Measurements from ENCODE around the gene SUN3.

SUN3 gene

DNA sequence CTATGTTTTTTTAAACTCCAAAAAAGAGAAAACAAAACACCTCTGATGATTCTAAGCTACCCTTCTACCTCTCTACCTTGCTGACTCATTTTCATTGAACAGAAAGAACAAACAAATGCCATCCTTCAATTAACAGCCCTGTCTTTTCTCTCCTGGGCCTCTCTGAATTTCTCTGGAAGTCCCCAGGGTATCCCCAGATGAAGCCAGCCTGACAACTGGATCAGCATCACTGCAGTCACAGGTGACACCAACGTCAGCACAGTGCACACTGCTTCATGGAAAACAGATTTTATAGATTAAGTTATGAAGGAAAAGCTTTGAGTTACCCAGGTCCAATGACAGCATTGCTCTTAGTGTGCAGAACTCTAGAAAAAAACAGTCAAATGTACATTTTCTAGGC is 55.2 kb downstream of the SUN3 start:
- DNase-seq = no peak

DNA sequence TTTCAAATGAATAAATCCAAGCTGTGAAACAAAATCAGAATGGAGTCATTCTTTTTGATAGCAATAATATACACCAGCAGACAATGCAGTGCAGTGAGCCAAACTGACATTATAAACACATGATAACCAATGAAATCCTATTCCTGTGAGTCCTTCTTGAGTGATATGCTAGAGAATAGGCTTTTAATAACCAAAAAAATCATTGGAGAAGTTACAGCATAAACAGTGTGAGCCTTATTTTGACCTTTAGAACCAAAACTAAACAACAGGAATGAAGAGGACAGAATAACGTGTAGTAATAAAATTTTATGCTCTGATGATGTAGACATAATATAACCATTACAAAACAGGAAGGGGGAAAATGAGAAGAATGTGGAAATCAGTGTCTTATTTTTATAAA is 58.1 kb downstream of the SUN3 start:
- DNase-seq = no peak

DNA sequence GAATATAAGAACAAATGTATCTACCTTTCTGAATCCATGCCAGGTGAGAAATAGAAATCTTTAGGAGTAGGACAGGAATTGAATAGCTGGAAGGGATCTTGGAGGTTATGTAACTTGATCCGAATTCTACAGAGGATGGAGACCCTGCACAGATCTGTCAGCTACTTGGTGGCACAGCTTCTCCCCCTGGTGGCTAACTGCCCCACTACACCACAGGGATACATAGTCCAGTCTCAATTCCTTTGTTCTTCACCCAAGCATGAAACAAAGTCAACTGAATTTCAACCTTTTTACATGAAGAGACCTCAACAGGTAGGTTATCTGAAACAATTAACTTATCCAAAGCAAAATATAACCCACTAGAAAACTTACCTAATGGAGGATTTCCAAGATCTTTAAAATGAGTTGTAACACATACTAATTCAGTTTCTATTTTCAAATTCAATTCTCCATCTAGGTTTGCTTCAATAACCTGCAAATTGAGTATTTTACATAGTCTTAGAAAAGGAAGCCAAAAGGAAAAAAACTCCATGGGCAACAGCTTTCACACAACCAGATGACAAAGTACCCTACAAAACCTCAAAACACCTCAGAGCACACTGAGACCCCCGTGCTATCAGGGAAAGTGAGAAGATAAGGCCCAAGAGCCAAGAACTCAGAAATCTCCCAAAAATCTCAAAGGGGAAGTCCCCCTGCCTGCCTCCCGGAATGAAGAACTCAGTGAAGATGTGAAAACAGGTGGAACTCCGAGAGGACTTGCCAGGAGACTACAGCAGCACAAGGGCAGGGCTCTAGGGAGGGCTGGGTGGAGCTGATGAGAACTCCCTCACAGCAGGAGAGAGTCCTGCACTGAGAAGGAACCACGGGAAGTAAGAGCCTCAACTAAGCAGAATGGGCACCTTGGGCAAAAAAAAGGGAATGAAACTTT is 59.8 kb downstream of the SUN3 start:
- no peak for DNase-seq

DNA sequence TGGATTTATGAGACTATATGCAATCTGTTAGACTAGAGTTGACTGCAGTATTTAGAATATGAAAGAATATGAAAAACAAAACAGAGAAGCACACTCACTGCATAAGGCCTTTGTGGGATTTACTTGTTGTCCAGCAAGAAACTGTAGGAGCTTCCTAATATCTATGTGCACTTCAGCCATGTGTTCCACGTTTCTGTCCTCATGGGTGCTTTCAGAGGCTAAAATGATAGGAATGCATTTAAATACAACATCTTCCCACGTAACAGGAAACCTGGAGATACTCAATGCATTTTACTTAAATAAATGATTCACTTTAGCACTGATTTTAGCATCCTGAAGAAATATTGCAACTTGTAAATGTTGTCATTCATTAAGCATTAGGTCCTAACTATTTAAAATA is 61.2 kb downstream of the SUN3 start:
- no peak for DNase-seq

DNA sequence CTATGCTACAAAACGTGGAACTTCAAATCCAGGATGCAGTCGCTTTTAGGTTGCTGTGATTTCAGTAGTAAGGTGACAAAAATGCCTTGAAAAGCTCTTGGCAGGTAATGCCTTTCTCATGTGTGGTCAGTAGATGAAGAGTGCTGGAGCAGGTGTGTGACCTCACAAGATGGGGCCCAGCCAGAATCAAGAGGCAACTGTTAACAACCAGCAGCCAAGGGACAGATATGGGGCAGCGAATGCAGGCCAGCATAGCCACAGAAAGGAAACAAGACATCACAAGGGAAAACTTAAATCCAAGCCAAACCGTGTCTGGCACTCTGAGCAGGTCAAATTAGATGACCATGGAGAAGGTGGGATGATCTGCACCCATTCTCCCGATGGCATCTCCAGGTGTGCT is 61.8 kb downstream of the SUN3 start:
- DNase-seq = no peak

DNA sequence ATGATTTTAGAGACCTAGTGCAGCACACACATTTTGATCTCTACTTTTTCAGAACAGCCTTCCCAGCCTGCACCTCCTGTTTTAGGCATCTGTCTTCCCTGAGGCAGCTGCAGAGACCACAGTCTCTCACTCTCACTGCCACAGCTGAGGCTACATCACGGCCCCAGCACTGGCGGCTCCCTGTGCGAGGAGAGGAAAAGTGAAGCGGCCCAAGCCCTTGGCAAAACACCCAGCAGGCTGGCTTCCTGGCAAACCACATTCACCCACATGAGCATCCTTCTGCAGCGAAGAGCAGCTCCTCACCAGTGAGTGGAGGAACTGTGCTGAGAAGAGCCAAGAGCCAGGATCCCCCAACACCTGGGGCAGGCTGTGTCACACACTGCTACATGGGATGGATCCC is 63.5 kb downstream of the SUN3 start:
- no peak for DNase-seq

DNA sequence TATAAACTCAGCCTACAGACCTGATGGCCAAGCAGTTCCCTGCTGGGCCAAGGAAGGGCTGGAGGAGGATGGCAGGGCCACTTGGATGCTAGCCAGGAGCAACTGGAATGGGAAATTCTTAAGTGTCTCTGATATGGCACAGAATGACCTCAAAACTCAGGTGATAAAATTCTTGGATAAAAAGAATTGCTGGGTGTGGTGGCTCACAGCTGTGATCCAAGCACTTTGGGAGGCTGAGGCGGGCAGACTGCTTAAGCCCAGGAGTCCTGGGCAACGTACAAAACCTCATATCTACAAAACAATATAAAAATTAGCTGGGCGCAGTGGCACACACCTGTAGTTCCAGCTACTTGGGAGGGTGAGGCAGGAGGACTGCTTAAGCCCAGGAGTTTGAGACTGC is 66.6 kb downstream of the SUN3 start:
- DNase-seq = no peak

DNA sequence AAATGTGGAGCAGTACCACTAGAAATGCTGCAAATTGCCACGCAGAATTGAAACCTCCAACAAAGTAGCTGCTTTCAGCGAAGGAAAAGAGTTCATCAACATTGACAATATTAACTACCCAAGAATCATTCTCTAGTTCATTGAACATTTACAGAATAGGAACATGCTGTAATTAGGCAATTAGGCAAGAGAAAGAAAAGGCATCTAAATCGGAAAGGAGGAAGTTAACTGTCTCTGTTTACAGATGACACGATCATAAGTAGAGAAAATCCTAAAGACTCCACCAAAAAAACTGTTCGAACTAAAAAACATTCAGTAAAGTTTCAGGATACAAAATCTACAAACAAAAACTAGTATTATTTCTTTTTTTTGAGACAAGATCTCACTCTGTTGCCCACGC is 71.8 kb downstream of the SUN3 start:
- no peak for DNase-seq

DNA sequence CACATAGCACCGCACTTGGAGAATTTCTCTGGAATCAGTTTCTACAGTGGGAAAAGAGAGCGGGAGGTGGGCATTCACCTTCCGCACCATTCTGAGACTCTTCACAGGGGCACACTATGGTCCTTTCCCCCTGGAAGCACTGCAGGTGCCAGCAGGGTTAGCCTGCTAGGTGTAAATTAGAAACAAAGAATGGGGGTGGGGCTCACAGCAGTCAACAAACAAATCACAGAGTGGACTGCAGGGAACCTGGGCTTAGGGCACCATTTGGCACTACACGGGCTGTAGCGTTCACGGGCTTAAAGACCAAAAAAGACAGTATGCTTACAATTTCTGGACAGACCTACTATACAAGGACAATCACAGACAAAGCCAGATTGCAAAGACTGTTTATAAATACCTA is 72.7 kb downstream of the SUN3 start:
- no peak for DNase-seq

DNA sequence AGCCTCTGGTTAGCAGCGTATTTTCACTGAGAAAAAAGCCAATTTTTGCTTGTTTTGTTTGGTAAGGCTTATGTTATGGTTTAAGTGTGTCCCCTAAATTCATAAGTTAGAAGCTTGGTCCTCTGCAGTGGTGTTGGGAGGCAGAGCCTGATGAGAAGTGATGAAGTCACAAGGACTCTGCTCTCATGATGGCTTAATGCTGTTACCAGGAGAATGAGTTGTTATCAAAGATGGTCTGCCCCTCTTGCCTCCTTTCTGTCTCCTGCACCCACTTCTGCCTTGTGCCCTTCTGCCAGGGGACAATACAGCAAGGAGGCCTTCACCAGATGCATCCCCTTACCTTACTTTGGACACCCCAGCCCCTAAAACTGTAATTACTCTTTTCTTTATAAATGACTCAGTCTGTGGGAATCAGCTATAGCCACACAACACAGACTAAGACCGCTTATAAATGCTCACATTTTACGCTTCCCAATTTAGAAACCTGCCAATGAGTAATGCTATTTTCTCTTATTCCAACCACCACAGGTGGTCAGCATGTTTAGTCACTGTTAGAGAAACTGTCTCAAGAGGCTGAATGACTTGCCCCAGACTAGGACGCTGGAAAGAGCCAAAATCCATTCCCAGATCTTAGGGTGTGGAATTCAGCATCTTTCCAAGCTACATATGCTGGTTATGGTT is 74.5 kb downstream of the SUN3 start:
- no peak for DNase-seq

DNA sequence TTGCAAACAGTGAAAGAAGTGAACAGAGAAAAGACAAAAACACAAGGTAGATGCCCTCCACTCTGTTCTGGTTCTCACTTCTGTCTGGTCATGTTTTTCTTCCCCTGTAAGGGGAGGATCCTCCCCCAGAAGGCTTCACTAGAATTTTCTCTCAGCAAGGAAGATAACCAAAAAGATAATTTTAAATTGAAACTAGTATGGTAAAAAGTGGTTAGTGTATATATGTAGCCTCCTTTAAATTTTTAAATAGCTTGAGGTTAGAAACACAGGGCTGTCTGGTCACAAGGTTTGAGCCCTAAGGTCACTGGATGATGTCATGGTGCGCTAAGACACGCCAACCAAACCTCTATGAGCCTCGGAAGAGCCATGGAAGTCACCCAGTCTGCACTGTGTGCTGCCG is 75.1 kb downstream of the SUN3 start:
- DNase-seq = no peak

DNA sequence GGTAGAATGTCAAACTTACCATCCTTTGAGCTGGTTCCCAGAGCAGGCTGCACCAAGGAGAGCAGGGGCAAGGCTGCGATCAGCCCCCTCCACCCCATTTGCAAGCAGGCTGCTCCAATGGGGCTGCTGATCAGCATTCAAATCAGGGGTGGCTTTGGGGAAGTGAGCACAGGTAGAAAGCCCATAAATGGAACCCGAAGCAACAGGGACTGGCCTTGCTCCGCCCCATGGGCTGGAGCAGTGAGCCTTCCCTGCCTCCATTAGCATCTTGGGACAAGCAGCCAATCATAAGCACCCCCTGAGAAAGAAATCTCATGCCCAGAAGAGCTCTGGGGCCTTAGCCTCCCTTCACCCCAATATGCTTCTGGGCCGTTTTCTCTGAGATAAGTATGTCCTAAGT is 76.7 kb downstream of the SUN3 start:
- no peak for DNase-seq

DNA sequence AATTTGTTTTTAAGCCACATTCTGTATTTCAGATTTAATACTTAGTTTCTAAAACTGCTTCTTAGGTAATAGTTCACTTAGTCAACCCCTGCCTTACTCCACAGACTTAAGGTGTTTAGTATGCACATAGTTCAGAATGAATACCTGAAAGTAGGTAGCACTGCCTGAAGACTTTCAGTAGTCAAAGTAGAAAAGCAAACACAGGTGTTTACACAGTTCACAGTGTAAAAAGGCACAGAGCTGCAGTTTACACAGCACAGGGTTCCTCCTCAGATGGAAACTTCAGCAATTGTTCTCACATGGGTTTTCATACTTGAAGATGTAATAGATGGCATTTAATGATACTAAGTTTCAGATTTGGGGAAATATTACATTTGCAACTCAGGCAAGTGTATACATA is 77.5 kb downstream of the SUN3 start:
- no peak for DNase-seq

DNA sequence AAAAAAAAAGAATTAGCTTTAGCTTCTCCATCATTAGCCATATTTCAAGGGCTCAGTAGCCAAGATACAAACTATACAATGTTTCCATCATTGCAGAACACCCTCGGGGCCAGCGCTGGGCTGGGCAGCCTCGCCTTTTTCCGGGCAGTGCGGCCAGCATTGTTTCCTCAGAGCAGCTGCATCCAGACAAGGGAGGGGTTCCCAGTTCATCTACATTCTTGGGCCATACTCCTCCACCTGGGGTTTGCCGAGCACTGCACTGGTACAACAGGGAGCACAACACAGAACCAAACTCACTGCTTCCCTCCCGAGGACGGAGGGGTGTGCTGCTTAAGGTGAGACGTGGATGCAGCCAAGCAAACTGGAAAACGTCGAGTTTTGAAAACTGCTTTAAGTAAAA is 78.2 kb downstream of the SUN3 start:
- no peak for DNase-seq

DNA sequence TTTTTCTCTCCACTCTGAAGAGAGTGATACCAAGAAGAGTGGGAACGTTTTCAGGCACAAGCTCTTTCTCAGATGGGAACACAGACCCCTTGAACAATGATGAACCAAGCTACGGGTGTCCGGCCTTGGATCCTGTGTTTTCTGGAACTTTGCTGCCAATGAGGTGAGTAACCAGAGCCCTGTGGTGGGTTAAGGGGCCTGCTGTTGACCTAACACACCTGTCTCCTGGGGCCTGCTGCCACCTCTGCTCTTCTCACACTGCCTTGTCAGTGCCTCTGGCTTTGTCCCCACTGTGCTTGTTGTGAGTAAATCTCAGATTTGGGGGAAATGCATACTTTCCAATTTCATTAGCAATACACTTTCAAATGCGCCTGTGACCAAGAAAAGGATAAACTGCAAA is 79.2 kb downstream of the SUN3 start:
- DNase-seq = no peak

DNA sequence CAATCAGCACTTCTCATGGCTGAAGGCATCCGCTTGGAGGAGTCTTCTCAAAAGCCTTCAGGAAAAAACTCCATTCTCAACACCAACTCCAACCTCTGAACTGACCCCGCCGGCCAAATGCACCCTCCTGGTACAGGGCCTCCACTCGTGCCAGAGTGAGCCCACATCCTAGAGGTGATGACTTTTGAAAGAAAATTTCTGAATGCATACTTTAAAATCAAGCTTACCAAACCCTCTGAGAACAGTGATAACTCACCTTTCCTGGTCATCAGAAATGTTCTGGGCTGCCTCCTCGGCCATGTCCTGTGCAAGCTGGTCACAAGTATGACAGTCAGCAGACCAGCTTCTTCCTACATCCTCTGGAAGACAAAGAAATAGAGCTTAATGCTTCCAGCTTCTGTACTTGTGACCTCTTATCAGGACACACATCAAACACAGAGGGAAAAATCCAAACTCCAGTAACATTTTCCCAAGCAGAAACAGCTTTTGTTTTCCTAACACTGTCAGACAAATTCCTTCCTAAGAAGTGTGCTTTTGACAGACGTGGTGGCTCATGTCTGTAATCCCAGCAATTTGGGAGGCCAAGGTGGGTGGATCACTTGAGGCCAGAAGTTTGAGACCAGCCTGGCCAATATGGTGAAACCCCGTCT is 80.6 kb downstream of the SUN3 start, which contains the start of gene PKD1L1:
PKD1L1 (minus strand) TSS at position 326 of the 650 bp plus-strand sequence; CDS start at position 300, 26 bp downstream.
- no peak for DNase-seq

DNA sequence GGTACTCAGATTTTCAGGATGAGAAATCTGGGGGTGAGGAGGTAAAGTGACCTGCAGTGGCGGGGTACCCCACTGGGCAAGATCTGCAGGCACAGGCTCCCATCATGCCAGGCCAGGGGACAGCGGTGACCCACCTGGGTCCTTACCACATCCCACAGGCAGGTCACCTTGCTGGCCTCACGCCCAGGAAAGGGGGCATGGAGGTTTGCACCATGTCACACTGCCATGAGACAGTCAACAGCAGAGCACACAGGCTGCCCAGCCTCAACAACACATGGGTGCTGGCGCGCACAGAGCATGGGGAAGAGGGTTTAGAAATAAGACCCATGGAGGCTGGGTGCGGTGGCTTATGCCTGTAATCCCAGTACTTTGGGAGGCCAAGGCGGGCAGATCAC is 81.6 kb downstream of the SUN3 start:
- no peak for DNase-seq

DNA sequence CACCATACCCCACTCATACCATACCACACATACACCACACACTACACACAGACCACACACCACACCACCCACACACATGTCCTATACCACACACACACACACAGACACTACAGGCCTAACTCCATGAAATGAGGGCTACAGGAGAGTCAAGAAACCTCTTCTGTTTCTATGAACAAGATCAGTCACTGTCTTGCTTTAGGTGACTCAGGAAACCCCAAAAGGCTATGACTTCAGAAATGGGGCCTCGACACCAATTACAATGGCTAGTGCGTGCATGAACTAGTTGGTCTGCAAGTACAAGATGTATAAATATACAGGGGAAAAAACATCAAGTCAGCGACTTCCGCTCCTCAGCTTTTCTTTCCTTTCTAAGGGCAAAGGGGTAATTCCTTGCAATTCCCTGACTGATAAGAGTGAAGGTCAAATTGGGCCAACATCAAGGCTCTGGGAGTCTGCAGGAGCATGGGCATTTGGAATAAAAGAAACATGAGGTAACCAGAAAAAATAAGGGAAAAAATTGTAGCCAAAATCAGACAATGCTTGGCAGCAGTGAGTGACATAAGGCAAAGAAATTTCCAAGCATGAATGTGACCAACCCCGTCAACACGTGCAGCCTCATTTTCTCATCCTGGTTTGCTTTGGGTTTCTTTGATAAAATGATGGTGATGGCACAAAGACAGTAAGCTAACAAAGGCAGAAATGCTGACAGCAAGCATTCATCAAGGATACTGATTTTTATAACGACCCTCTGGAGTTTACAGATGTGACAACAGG is 82.1 kb downstream of the SUN3 start:
- DNase-seq = no peak

DNA sequence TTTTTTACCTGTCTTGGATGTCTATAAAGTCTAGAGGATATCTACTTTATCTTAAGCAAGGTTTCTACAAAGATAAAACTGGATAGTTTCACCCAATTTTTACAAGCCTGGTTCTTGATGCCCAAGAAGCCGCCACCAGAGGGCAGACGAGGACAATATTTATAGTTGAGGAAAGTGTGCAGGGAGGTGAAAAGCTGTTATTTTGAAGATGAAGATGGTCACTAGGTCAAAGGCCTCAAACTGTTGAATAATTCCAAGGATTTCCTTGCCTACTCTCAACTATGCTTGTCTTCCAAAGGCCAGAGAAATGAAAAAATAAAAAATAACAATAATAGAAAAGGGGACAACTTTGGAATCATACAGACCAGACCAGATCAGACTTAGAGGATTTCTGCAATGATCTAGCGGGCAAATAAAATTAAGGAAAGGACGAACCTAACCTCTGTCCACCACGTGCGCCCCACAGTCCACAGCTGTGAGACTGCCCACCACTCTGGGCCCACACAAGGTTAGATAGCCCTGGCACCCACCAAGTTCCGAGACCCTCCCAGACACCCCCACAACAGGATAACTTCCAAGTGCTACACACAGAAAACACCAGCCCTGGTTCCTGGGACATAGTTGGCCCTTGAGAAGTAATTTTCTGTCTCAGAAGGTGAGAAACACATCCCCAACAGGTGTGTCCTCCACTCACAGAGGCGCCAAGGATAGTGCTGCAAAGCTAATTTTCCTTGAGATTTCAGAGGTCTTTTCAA is 83.5 kb downstream of the SUN3 start:
- no peak for DNase-seq

DNA sequence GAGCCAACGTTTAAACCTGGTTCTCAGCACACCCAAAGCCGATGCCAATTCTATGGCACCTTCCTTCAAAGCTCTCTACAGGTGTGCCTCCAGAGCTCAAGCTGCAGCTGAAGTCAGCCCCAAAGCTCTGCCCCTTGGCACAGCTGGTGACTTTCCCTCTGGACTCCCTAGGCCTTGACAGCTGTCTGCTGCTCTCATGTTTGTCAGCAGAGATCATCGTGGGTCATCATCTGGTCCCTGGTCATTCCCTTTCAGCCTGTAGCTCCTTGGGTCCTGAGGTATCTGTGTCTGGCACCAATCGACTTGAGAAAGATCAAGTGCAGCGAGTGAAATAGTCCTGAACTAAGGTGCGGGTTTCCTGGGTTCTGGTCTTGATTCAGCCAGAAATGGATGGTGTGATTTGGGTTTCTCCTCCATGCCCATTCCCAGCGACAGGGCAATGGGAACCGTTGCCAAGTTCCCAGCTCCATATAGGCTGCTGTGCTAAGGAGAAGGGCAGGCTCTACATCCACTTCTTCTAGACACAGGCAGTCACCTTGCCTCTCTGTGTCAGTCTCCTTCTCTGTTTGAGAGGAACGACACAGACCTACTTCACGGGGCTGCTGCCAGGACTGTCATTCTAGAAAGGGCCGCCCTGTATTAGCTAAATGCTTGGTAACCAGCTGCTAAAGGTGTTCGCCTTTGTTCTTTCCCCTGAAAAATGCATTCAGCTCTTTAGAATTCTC is 84.2 kb downstream of the SUN3 start:
- no peak for DNase-seq

DNA sequence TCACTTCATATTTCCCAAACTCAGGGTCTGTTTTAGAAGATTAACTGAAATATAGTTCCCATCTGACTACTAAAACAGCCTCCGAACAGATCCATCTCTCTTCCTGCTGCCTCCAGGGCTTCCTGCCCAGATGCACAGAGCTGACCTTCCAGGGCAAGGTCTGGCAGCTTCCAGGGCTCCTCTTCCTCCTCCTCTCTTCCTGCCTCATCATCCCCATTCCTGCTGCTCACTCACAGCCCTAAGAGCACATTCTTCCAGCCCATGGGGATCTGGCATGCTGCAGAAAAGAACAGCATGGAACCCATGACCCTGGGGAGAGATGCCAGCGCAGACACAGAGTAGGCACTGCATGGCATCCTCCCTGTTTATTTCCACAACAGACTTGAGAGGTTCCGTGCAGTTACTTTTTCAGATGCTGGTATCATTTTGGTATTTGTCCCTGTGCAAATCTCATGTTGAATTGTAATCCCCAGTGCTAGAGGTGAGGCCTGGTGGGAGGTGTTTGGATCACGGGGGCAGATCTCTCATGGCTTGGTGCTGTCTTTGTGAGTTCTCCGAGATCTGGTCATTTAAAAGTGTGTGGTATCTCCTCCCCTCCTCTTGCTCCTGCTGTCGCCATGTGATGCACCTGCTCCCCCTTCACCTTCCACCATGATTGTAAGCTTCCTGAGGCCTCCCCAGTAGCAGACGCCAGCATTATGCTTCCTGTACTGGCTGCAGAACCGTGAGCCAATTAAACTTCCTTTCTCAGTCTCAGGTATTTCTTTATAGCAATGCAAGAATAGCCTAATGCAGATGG is 85.0 kb downstream of the SUN3 start:
- DNase-seq = no peak

Measured in NCI-H510A (cell line).